ENCODE measurements around the gene EFS. TPM values are rescaled to one million over a fixed set of nuclear protein-coding genes. Genes with fewer than 3 reads are reported as not detected.

The EFS gene
- total and polyA plus RNA-seq, 2 of the 8 experiments (the other 6 are each of a cell fraction or from before 2014, with no cell fraction given), result 27.8 to 28.6 TPM

GRCh38 chr14:23357261-23357660 lies 7.7 kb downstream of the EFS start:
- H2BK15ac ChIP-seq (ENCODE audit: low read length), result no peak overlapping the region
- H3K14ac ChIP-seq (ENCODE audit: insufficient read length), result no peak overlapping the region
- H4K91ac ChIP-seq (replicated peaks; ENCODE audit: insufficient read length, low read length), result no peak overlapping the region
- no peak overlapping the region for H3K9ac ChIP-seq (replicated peaks in 1 of 4; ENCODE audit: extremely low read depth in 1 of 4, low read depth in 3 of 4, low read length in 3 of 4)
- no peak overlapping the region for H3K4me3 ChIP-seq (ENCODE audit: extremely low read depth in 1 of 4, insufficient read depth in 2 of 4, low read depth in 3 of 4, low read length in 4 of 4)
- no peak overlapping the region for H4K5ac ChIP-seq (ENCODE audit: insufficient read length, low read depth, low read length)
- DNase-seq (ENCODE audit: low read depth in 1 of 2, low spot score in 2 of 2) (no peak), FAIRE-seq (no peak)
- H3K79me1 ChIP-seq (ENCODE audit: low read depth, low read length), result no peaks in the 10 kb centered on the region
- H3K4ac ChIP-seq (replicated peaks; ENCODE audit: insufficient read length, low read depth, low read length), result no peak overlapping the region
- no peak overlapping the region for H2BK20ac ChIP-seq (ENCODE audit: low read length)
- H4K20me1 ChIP-seq (replicated peaks in 1 of 2; ENCODE audit: control insufficient read depth in 1 of 2, insufficient read depth in 2 of 2, low read length in 2 of 2), result peaks cover 8 to 10% of the 10 kb centered on the region in 2 experiments
- ChIA-PET CTCF (ENCODE audit: partially characterized antibody) (interaction anchor here (1.0 to 20.9 kb wide), 6 partner anchors 10 to 93 kb away, joined by 3 to 333 read pairs (median 8); partner anchors contain the start of genes CMTM5 and IL25), POLR2A (ENCODE audit: partially characterized antibody) (interaction anchor here (1.7 kb wide), 1 partner anchor 36 kb away, joined by 5 read pairs; the partner anchor contains the start of gene PABPN1)
- H3K79me2 ChIP-seq (ENCODE audit: control insufficient read depth in 1 of 2, insufficient read depth in 2 of 2, low read length in 2 of 2), result no peaks in the 10 kb centered on the region
- H3K23ac ChIP-seq (ENCODE audit: insufficient read length), result no peak overlapping the region
- H3K18ac ChIP-seq (ENCODE audit: extremely low read depth, low read length), result no peak overlapping the region
- no peak overlapping the region for H2AFZ ChIP-seq (ENCODE audit: low read length)
- peaks cover 0 to 22% (median 10%) of the 10 kb centered on the region in 4 experiments; a peak in 4 of 8 replicates for H3K36me3 ChIP-seq (ENCODE audit: control insufficient read depth in 2 of 4, insufficient read depth in 4 of 4, low read length in 3 of 4)
- H3K27ac ChIP-seq (ENCODE audit: low read depth, low read length), result no peak overlapping the region
- no peak overlapping the region for H3K56ac ChIP-seq (replicated peaks; ENCODE audit: insufficient read length, low read depth, low read length)
- no peak overlapping the region for H4K8ac ChIP-seq (ENCODE audit: extremely low read depth, insufficient read depth, low read length)
- H2AK5ac ChIP-seq (ENCODE audit: low read depth, low read length), result no peak overlapping the region
- H3K4me2 ChIP-seq (ENCODE audit: insufficient read depth in 1 of 2, low read depth in 2 of 2, low read length in 2 of 2), result no peak overlapping the region
- H2BK120ac ChIP-seq (replicated peaks; ENCODE audit: low read depth, low read length), result no peak overlapping the region
- peaks cover 2% of the 10 kb centered on the region; the same call in 1 of the 2 replicates for H3K23me2 ChIP-seq (ENCODE audit: low read depth, low read length)
- no peak overlapping the region for H2BK12ac ChIP-seq (ENCODE audit: low read depth, low read length)
- peaks cover 0 to 8% (median 4%) of the 10 kb centered on the region in 4 experiments; a peak in 4 of 7 replicates for H3K27me3 ChIP-seq (replicated peaks in 1 of 4; ENCODE audit: control insufficient read depth in 3 of 4, extremely low read depth in 1 of 4, insufficient read depth in 3 of 4, low read length in 3 of 4)
- H3K4me1 ChIP-seq (replicated peaks in 1 of 4; ENCODE audit: control insufficient read depth in 3 of 4, insufficient read depth in 4 of 4, low read length in 3 of 4), result peaks cover 0 to 2% (median 0%) of the 10 kb centered on the region in 4 experiments; a peak in 2 of 7 replicates
- WGBS, 2 experiments (ENCODE audit: extremely low coverage in 1 of 2, insufficient coverage in 1 of 2, insufficient read length in 1 of 2, insufficient replicate concordance in 2 of 2, low coverage in 1 of 2, low lambda C conversion rate in 2 of 2, missing lambda C conversion rate in 1 of 2), result 91% methylated on average over 6 of the region's 8 CpGs; no CpG with 5 or more reads in 1 of the 2 experiments
- H3K9me3 ChIP-seq (ENCODE audit: insufficient read depth in 2 of 2, low read depth in 1 of 2, low read length in 1 of 2), result no peaks in the 10 kb centered on the region
- no peak overlapping the region for H2BK5ac ChIP-seq (ENCODE audit: low read depth, low read length)
- TF ChIP-seq CHD1 (IDR thresholded peaks at IDR 0.05; ENCODE audit: low read depth, low read length) (no peak), YY1 (IDR thresholded peaks at IDR 0.05; ENCODE audit: low read depth, low read length) (no peak), HDAC6 (IDR thresholded peaks at IDR 0.05; ENCODE audit: low read depth, low read length) (no peak), ASH2L (IDR thresholded peaks at IDR 0.05; ENCODE audit: low read length) (no peak), NANOG (IDR thresholded peaks at IDR 0.05; ENCODE audit: insufficient read depth, low read depth, low read length, poor library complexity, severe bottlenecking) (no peak), CREB1 (IDR thresholded peaks at IDR 0.05) (no peak), RFX5 (IDR thresholded peaks at IDR 0.05; ENCODE audit: borderline replicate concordance, low read depth, low read length) (no peak), BCL11A (IDR thresholded peaks at IDR 0.05; ENCODE audit: low read depth in 2 of 2, low read length in 2 of 2) (no peak), TAF1 (IDR thresholded peaks at IDR 0.05; ENCODE audit: low read depth, low read length) (no peak), SP4 (IDR thresholded peaks at IDR 0.05; ENCODE audit: low read length) (no peak), SUZ12 (IDR thresholded peaks at IDR 0.05; ENCODE audit: low read length) (no peak), POLR2AphosphoS5 (IDR thresholded peaks at IDR 0.05; ENCODE audit: low read depth, low read length) (no peak), SAP30 (IDR thresholded peaks at IDR 0.05; ENCODE audit: insufficient read depth, insufficient replicate concordance, low read length) (no peak), ATF3 (IDR thresholded peaks at IDR 0.05; ENCODE audit: insufficient read depth, low read depth, low read length) (no peak)
